ENCODE measurements around the gene HDAC11. TPM values are rescaled to one million over a fixed set of nuclear protein-coding genes. Genes with fewer than 3 reads are reported as not detected.

The HDAC11 gene
- total and polyA plus RNA-seq, 2 of the 13 experiments (the other 11 are each of a cell fraction or from before 2014, with no cell fraction given), result 13.7 to 33.1 TPM

DNA sequence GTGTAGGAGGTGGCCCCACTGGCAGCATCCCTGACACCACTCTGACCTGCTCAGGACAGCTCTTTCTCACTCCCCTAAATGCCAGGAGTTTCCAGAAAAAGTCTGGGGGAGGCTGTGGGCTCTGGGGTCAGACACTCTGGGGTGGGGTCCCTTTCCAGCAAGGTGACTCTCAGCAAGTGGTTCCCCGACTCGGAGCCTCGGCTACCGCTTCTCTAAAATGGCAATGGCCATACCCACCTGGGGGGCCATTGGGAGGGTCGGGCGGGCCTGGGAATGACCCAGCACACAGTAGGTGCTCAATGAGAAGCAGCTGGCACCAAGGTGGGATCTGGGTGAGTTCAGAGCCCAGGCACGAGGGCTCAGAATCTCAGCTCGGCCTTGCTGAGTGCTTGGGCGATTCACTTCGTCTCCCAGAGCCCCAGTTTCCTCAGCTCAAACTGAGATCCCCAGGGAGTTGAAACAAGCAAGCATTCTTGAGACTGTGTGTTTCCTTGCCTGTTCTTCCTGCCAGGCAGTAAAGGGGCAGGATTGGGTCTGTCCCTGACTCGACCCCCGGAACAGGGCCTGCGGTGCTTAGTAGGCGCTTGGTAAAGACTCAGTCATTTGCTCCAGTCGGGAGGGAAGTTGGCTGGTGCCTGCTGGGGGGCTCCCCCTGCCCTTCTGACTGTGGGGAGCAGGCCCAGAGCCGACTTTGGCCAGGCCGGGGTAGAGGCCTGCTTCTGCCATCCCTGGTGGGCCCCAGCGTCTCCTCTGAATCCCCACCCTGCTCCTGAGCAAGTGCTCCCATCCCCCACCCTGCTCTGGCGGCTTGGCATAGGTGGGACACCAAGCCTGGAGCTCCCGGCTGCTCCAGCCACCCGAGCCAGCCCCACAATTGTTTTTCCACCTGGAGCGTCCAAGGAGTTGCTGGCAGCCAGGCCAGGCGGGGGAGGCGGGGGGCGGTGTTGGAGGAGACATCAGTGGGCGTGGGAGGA, 36.0 kb downstream of the HDAC11 start:
- no TSS peak for BruUV-seq (replicated peaks)
- in situ Hi-C loops (cut with HindIII; ENCODE audit: extremely low pct_ligation_motif_present, low pct_unique_long_range_greater_than_20kb), result no loop called here
- no peak for TF ChIP-seq ZNF225 (CRISPR knock-in tag; IDR thresholded peaks at IDR 0.05)
- no peak for TF ChIP-seq SP140L (CRISPR knock-in tag; IDR thresholded peaks at IDR 0.05; ENCODE audit: borderline replicate concordance)
- TF ChIP-seq IKZF4 (CRISPR knock-in tag; IDR thresholded peaks at IDR 0.05; ENCODE audit: borderline replicate concordance, low read depth, not compliant biosample characterization), result no peak
- TF ChIP-seq, protein P1, sequence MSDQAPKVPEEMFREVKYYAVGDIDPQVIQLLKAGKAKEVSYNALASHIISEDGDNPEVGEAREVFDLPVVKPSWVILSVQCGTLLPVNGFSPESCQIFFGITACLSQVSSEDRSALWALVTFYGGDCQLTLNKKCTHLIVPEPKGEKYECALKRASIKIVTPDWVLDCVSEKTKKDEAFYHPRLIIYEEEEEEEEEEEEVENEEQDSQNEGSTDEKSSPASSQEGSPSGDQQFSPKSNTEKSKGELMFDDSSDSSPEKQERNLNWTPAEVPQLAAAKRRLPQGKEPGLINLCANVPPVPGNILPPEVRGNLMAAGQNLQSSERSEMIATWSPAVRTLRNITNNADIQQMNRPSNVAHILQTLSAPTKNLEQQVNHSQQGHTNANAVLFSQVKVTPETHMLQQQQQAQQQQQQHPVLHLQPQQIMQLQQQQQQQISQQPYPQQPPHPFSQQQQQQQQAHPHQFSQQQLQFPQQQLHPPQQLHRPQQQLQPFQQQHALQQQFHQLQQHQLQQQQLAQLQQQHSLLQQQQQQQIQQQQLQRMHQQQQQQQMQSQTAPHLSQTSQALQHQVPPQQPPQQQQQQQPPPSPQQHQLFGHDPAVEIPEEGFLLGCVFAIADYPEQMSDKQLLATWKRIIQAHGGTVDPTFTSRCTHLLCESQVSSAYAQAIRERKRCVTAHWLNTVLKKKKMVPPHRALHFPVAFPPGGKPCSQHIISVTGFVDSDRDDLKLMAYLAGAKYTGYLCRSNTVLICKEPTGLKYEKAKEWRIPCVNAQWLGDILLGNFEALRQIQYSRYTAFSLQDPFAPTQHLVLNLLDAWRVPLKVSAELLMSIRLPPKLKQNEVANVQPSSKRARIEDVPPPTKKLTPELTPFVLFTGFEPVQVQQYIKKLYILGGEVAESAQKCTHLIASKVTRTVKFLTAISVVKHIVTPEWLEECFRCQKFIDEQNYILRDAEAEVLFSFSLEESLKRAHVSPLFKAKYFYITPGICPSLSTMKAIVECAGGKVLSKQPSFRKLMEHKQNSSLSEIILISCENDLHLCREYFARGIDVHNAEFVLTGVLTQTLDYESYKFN (CRISPR knock-in tag; conservative IDR thresholded peaks at IDR 0.05), result no peak
- TF ChIP-seq, protein P2, sequence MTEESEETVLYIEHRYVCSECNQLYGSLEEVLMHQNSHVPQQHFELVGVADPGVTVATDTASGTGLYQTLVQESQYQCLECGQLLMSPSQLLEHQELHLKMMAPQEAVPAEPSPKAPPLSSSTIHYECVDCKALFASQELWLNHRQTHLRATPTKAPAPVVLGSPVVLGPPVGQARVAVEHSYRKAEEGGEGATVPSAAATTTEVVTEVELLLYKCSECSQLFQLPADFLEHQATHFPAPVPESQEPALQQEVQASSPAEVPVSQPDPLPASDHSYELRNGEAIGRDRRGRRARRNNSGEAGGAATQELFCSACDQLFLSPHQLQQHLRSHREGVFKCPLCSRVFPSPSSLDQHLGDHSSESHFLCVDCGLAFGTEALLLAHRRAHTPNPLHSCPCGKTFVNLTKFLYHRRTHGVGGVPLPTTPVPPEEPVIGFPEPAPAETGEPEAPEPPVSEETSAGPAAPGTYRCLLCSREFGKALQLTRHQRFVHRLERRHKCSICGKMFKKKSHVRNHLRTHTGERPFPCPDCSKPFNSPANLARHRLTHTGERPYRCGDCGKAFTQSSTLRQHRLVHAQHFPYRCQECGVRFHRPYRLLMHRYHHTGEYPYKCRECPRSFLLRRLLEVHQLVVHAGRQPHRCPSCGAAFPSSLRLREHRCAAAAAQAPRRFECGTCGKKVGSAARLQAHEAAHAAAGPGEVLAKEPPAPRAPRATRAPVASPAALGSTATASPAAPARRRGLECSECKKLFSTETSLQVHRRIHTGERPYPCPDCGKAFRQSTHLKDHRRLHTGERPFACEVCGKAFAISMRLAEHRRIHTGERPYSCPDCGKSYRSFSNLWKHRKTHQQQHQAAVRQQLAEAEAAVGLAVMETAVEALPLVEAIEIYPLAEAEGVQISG (CRISPR knock-in tag; IDR thresholded peaks at IDR 0.05), result no peak
- no peak for TF ChIP-seq NR3C1 (CRISPR knock-in tag; IDR thresholded peaks at IDR 0.05)
- TF ChIP-seq, protein P3, sequence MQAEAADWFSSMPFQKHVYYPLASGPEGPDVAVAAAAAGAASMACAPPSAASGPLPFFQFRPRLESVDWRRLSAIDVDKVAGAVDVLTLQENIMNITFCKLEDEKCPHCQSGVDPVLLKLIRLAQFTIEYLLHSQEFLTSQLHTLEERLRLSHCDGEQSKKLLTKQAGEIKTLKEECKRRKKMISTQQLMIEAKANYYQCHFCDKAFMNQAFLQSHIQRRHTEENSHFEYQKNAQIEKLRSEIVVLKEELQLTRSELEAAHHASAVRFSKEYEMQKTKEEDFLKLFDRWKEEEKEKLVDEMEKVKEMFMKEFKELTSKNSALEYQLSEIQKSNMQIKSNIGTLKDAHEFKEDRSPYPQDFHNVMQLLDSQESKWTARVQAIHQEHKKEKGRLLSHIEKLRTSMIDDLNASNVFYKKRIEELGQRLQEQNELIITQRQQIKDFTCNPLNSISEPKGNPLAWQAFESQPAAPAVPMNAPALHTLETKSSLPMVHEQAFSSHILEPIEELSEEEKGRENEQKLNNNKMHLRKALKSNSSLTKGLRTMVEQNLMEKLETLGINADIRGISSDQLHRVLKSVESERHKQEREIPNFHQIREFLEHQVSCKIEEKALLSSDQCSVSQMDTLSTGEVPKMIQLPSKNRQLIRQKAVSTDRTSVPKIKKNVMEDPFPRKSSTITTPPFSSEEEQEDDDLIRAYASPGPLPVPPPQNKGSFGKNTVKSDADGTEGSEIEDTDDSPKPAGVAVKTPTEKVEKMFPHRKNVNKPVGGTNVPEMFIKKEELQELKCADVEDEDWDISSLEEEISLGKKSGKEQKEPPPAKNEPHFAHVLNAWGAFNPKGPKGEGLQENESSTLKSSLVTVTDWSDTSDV (CRISPR knock-in tag; IDR thresholded peaks at IDR 0.05), result no peak
- no peak for TF ChIP-seq ZNF343 (CRISPR knock-in tag; IDR thresholded peaks at IDR 0.05)
- TF ChIP-seq RCOR2 (CRISPR knock-in tag; IDR thresholded peaks at IDR 0.05), result no peak
- no peak for TF ChIP-seq NR2F1 (CRISPR knock-in tag; IDR thresholded peaks at IDR 0.05)
- TF ChIP-seq GATAD2A (CRISPR knock-in tag; IDR thresholded peaks at IDR 0.05), result no peak
- TF ChIP-seq PAF1 (CRISPR knock-in tag; IDR thresholded peaks at IDR 0.05), result no peak
- no peak for TF ChIP-seq XRCC5 (optimal IDR thresholded peaks at IDR 0.05; ENCODE audit: low read length)
- TF ChIP-seq ARNT (IDR thresholded peaks at IDR 0.05), result no peak

More for the DNA sequence above, 36.0 kb downstream of the HDAC11 start:
- H3K9me3 ChIP-seq (ENCODE audit: low read length), result no peaks in the 10 kb centered on the region
- ATAC-seq (no peak), DNase-seq (ENCODE audit: low spot score) (no peak), FAIRE-seq (no peak)
- H3K4me2 ChIP-seq (ENCODE audit: low read depth, low read length), result no peak overlapping the region
- H3K27me3 ChIP-seq (ENCODE audit: control insufficient read depth in 1 of 2, insufficient read depth in 2 of 2, low read length in 2 of 2), result peaks cover 16 to 92% of the 10 kb centered on the region in 2 experiments
- ChIA-PET POLR2A (no interaction called here), CTCF (ENCODE audit: low intra/inter-chr PET ratio, low total read pairs) (no interaction called here)
- H3K36me3 ChIP-seq (replicated peaks in 1 of 2; ENCODE audit: control insufficient read depth in 1 of 2, insufficient read depth in 2 of 2, low read length in 2 of 2), result no peaks in the 10 kb centered on the region
- intact Hi-C loops (cut with micrococcal nuclease; ENCODE audit: unreplicated experiment), result no loop called here
- no peak overlapping the region for H3K4me3 ChIP-seq (replicated peaks in 1 of 3; ENCODE audit: insufficient read depth in 1 of 3, low read depth in 2 of 3, low read length in 3 of 3)
- no peak overlapping the region for H3K27ac ChIP-seq (ENCODE audit: extremely low read length, insufficient read depth, low read length)
- no peaks in the 10 kb centered on the region for H4K20me1 ChIP-seq (ENCODE audit: insufficient read depth, low read length)
- H3K4me1 ChIP-seq (ENCODE audit: insufficient read depth, low read length), result no peaks in the 10 kb centered on the region
- no peak overlapping the region for H3K9ac ChIP-seq (ENCODE audit: insufficient read depth, low read depth, low read length)
- WGBS (ENCODE audit: low lambda C conversion rate), result 52% methylated on average over 14 of the region's 26 CpGs
- no peaks in the 10 kb centered on the region for H3K79me2 ChIP-seq (ENCODE audit: insufficient read depth, low read length)
- no peak overlapping the region for H2AFZ ChIP-seq (ENCODE audit: low read length)

Data from HepG2 (cell line).